BJ (cell line): ENCODE data around the gene IFNB1. TPM values are rescaled to one million over a fixed set of nuclear protein-coding genes. Genes with fewer than 3 reads are reported as not detected.

ENCODE experiments used
- CTCF ChIA-PET: fragments of 350-600 bp; formaldehyde crosslinking; extraction: SDS; loops from one replicate; lab custom pipeline; 2021; ENCODE audit warnings: antibody characterized with exemption, inconsistent platforms; lab: Yijun Ruan, JAX
- POLR2A ChIA-PET: fragments of 300-600 bp; sonication (Branson Sonifier 250); formaldehyde crosslinking; extraction: SDS; loops from one replicate; lab custom pipeline; 2021; ENCODE audit warnings: antibody characterized with exemption; lab: Charles Lee
- DNase-seq: peaks from one replicate; pipeline ENCODE4 v3.0.0-alpha.2; 2011; ENCODE audit warnings: low read depth
- H3K27me3 ChIP-seq: 2 replicates; pipeline ENCODE4 v1.6.0; 2011; ENCODE audit warnings: low read length; ENCODE audit not compliant: control insufficient read depth, insufficient read depth
- H3K36me3 ChIP-seq: 2 replicates; pipeline ENCODE4 v1.5.1; 2011; ENCODE audit warnings: low read length; ENCODE audit not compliant: control insufficient read depth, insufficient read depth
- H3K4me3 ChIP-seq: 2 replicates; pipeline ENCODE4 v1.5.1; 2011; ENCODE audit warnings: low read depth, mild to moderate bottlenecking, control low read depth, low read length
- CTCF ChIP-seq: IDR thresholded peaks from 2 replicates; pipeline ENCODE4 v1.5.1; 2011; ENCODE audit warnings: low read depth, mild to moderate bottlenecking, control low read depth, inconsistent platforms, low read length, moderate library complexity; ENCODE audit not compliant: insufficient read depth
- polyA minus RNA-seq: library from RNA; depleted of rRNA, polyadenylated mRNA; stranded (reverse); fragments of >200 nt; gene quantifications from 2 replicates; pipeline ENCODE4 v1.2.3, GENCODE V29; 2011; rRNA and poly(A)+ RNA removed
- polyA plus RNA-seq: library from polyadenylated mRNA; depleted of rRNA; stranded (reverse); fragments of >200 nt; gene quantifications from 2 replicates; pipeline ENCODE4 v1.2.3, GENCODE V29; 2011; rRNA removed

Gene IFNB1
- polyA plus RNA-seq, result not detected in 2 replicates
- polyA minus RNA-seq, result not detected in 2 replicates

DNA sequence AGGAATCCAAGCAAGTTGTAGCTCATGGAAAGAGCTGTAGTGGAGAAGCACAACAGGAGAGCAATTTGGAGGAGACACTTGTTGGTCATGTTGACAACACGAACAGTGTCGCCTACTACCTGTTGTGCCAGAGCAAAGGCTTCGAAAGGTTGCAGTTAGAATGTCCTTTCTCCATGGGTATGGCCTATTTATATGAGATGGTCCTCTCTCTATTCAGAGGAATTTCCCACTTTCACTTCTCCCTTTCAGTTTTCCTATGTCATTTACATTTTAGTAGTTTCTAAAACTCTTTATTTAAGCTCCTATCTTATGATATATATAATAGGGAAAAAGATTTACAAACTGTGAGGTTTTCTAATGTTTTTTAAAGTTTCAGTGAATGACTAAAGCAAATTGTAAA is at the start of gene IFNB1:
TSS of gene IFNB1 (minus strand) at position 162 of the 400 bp plus-strand sequence. CDS start at position 89, 73 bp downstream.
- H3K36me3 ChIP-seq, result no peaks in the 10 kb centered on the region
- no peak for TF ChIP-seq CTCF
- POLR2A ChIA-PET, result no interaction called here
- no peak within 1 kb of the TSS for H3K4me3 ChIP-seq
- CTCF ChIA-PET, result interaction anchor here (0.6 to 1.8 kb wide), 3 partner anchors 16 to 128 kb away, joined by 3 to 5 read pairs (median 3); no protein-coding TSS in a partner anchor
- DNase-seq, result no peak
- no peaks in the 10 kb centered on the region; the same call in 1 of the 2 replicates for H3K27me3 ChIP-seq

- no peak for DNase-seq
- CTCF ChIA-PET, result interaction anchor here (0.6 to 1.1 kb wide), 3 partner anchors 10 to 328 kb away, joined by 3 read pairs; no protein-coding TSS in a partner anchor
- POLR2A ChIA-PET, result no interaction called here
- Histone ChIP-seq H3K36me3 (no peaks in the 10 kb centered on the region), H3K27me3 (peaks cover 5% of the 10 kb centered on the region), H3K4me3 (no peak overlapping the region)
- TF ChIP-seq CTCF, result no peak
Observed at GRCh38 chr9:21121595-21122251, 44.0 kb upstream of the IFNB1 start.

- Histone ChIP-seq H3K36me3 (no peaks in the 10 kb centered on the region), H3K27me3 (peaks cover 5% of the 10 kb centered on the region), H3K4me3 (no peak overlapping the region)
- no peak for TF ChIP-seq CTCF
- no peak for DNase-seq
- ChIA-PET CTCF (interaction anchor here (0.6 to 1.1 kb wide), 3 partner anchors 10 to 328 kb away, joined by 3 read pairs; no protein-coding TSS in a partner anchor), POLR2A (no interaction called here)
Observed at GRCh38 chr9:21121079-21121478, 43.3 kb upstream of the IFNB1 start.

DNA sequence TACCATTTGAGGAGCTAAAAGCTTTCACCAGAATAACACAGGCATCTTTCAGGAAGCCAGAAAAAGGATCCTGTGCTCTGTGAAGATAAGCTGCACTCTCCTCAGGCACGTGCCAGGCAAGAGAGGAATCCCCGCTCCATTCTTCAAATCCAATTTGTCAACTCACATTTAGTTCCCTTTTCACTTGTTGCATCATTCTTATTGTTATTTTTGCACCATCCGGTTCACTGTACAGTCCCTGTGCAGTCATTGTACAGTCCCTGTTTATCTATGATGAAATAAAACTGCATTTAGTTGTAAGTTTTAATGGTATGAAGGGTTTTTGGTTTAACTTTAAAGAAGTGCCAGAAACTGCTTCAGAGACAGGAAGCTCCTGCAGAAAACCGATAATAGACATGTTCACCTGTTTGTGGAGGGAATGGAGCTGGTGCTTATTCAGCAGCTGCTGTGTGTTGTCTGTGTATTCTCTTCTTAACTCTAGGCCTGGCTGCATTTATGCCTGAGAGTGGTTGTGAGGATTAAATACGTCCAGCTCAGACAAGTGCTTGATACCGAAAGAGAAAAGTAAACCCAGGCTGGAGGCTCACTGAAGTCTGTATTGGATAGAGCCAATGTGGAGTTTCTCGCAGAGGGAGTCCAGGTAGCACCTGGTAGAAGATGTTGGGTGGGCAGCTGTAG is 41.5 kb upstream of the IFNB1 start:
- ChIA-PET CTCF (interaction anchor here (0.6 to 1.1 kb wide), 3 partner anchors 9 to 1192 kb away, joined by 3 to 8 read pairs (median 3); no protein-coding TSS in a partner anchor), POLR2A (no interaction called here)
- H3K27me3 ChIP-seq, result peaks cover 5% of the 10 kb centered on the region
- H3K36me3 ChIP-seq, result no peaks in the 10 kb centered on the region
- DNase-seq, result no peak
- TF ChIP-seq CTCF, result no peak
- no peak overlapping the region for H3K4me3 ChIP-seq

DNA sequence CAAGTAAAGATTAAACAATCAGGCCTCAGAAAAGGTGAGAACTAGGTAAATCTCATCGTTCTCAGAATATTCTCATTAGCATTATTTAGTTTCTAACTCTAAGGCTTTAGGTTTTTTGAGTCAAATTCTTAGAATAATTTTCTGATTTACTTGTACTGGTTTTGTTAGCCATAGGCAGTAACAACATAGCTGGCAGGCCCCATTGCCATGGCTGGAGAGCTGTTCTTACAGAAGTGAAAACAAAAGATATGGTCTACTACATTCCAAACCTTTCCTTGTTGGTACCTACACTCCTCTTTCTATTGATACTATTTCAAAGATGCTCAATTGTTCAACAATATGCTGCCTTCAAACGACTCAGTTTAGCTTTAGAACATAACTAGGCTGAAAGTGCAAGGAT is 36.6 kb upstream of the IFNB1 start:
- POLR2A ChIA-PET, result no interaction called here
- TF ChIP-seq CTCF, result no peak
- CTCF ChIA-PET, result interaction anchor here (0.8 to 1.7 kb wide), 2 partner anchors 162 to 490 kb away, joined by 3 read pairs; no protein-coding TSS in a partner anchor
- DNase-seq, result no peak
- no peak overlapping the region for H3K4me3 ChIP-seq
- H3K27me3 ChIP-seq, result peaks cover 4% of the 10 kb centered on the region
- H3K36me3 ChIP-seq, result no peaks in the 10 kb centered on the region
